Type B pancreatic cell (in vitro differentiated cells): Measurements from ENCODE around the gene GTF2I. TPM values are rescaled to one million over a fixed set of nuclear protein-coding genes. Genes with fewer than 3 reads are reported as not detected.
"Not testable (repeated sequence)": the region's sequence is repeated elsewhere in the genome, so short reads cannot be mapped to it uniquely, and the experiment has no call there.

Source experiments
- DNase-seq: peaks from one replicate; pipeline ENCODE4 v3.0.0; 2021; ENCODE audit warnings: mixed read lengths; ENCODE audit not compliant: unreplicated experiment; ENCODE audit errors: extremely low spot score
- H3K27ac Mint-ChIP-seq: 2 replicates; pipeline ENCODE4 v1.8.0; 2021; ENCODE audit warnings: mild to moderate bottlenecking, mixed read lengths
- H3K27me3 Mint-ChIP-seq: 2 replicates; pipeline ENCODE4 v1.8.0; 2021; ENCODE audit warnings: mixed read lengths
- H3K36me3 Mint-ChIP-seq: 2 replicates; pipeline ENCODE4 v1.8.0; 2021; ENCODE audit warnings: mixed read lengths
- H3K4me1 Mint-ChIP-seq: one replicate; pipeline ENCODE4 v1.8.0; 2021; ENCODE audit warnings: mixed read lengths; ENCODE audit not compliant: unreplicated experiment
- H3K4me3 Mint-ChIP-seq: 2 replicates; pipeline ENCODE4 v1.8.0; 2021; ENCODE audit warnings: mild to moderate bottlenecking, mixed read lengths
- H3K9me3 Mint-ChIP-seq: 2 replicates; pipeline ENCODE4 v1.8.0; 2021; ENCODE audit warnings: mixed read lengths
- CTCF ChIP-seq: fragments of 200-600 bp; sonication (generic); conservative IDR thresholded peaks from 2 replicates; pipeline ENCODE4 v1.5.0; 2021; ENCODE audit warnings: antibody characterized with exemption, mild to moderate bottlenecking
- total RNA-seq: library from RNA; stranded (reverse); gene quantifications from 2 replicates; pipeline ENCODE4 v1.2.1, GENCODE V29; 2021; ENCODE audit warnings: low replicate concordance

Gene GTF2I
- total RNA-seq, 1 donor from 2014 or later, result 335 TPM

- DNase-seq, result no peak
- Mint-ChIP-seq H3K27ac (no peak overlapping the region), H3K4me1 (peaks cover 7% of the 10 kb centered on the region)
Observed at GRCh38 chr7:74633451-74633921, 24.0 kb upstream of the GTF2I start.

DNA sequence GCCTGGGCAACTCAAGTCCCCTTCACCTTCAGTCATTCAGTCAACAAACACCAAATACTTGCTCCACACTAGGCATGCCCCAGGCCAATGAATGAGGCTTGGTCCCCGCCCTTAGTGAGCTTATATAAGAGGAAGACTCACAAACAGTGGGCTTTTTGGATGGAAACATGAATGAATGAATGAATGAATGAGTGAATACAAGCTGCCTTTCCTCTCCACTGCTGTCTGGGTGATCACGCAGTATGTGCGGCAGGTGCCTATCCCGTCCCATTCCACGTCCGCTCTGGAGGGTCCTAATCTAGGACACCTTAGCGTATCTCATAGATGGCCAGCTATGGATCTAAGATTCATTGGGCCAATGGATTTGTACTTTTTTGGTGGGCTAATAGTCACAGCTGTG, 19.8 kb upstream of the GTF2I start:
- Mint-ChIP-seq H3K4me3 (no peak overlapping the region), H3K36me3 (no peaks in the 10 kb centered on the region), H3K9me3 (no peaks in the 10 kb centered on the region), H3K27ac (no peak overlapping the region), H3K4me1 (peaks cover 5% of the 10 kb centered on the region), H3K27me3 (no peaks in the 10 kb centered on the region)
- no peak for DNase-seq
- no peak for TF ChIP-seq CTCF

More at GRCh38 chr7:74633451-74633921, 24.0 kb upstream of the GTF2I start:
- no peaks in the 10 kb centered on the region for H3K36me3 Mint-ChIP-seq
- TF ChIP-seq CTCF, result no peak
- no peaks in the 10 kb centered on the region for H3K9me3 Mint-ChIP-seq
- no peak overlapping the region for H3K4me3 Mint-ChIP-seq
- no peaks in the 10 kb centered on the region for H3K27me3 Mint-ChIP-seq

DNA sequence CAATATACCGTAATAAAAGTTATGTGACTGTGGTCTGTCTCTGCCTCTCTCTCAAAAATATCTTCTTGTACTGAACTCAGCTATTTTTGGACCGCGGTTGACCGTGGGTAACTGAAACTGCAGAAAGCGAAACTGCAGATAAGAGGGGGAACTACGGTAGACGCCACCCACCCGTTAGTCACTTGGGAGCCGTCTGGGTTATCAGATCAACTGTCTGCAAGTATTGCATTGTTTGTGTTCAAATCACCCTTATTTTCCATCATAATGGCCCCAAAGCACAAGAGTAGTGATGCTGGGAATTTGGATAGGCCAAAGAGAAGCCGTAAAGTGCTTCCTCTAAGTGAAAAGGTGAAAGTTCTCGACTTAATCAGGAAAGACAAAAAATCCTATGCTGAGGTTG, 7.5 kb upstream of the GTF2I start:
- DNase-seq, H3K9me3 Mint-ChIP-seq, H3K36me3 Mint-ChIP-seq, H3K27me3 Mint-ChIP-seq: not testable (repeated sequence)
- peak overlapping the region; percentile 73 for H3K27ac Mint-ChIP-seq
- H3K4me3 Mint-ChIP-seq, result peak overlapping the region; percentile 36
- peaks cover 15% of the 10 kb centered on the region for H3K4me1 Mint-ChIP-seq

- H3K4me3 Mint-ChIP-seq, result not testable (repeated sequence)
- peak overlapping the region; percentile 73 for H3K27ac Mint-ChIP-seq
Observed at GRCh38 chr7:74650493-74651132, 6.9 kb upstream of the GTF2I start.

GRCh38 chr7:74651133-74651504, 6.4 kb upstream of the GTF2I start:
- not testable (repeated sequence) for H3K27ac Mint-ChIP-seq, DNase-seq, H3K36me3 Mint-ChIP-seq, H3K4me3 Mint-ChIP-seq, H3K9me3 Mint-ChIP-seq, H3K27me3 Mint-ChIP-seq
- H3K4me1 Mint-ChIP-seq, result peaks cover 25% of the 10 kb centered on the region

More at GRCh38 chr7:74650493-74651132, 6.9 kb upstream of the GTF2I start:
- not testable (repeated sequence) for H3K27me3 Mint-ChIP-seq, H3K9me3 Mint-ChIP-seq, H3K36me3 Mint-ChIP-seq, DNase-seq
- peaks cover 20% of the 10 kb centered on the region for H3K4me1 Mint-ChIP-seq

DNA sequence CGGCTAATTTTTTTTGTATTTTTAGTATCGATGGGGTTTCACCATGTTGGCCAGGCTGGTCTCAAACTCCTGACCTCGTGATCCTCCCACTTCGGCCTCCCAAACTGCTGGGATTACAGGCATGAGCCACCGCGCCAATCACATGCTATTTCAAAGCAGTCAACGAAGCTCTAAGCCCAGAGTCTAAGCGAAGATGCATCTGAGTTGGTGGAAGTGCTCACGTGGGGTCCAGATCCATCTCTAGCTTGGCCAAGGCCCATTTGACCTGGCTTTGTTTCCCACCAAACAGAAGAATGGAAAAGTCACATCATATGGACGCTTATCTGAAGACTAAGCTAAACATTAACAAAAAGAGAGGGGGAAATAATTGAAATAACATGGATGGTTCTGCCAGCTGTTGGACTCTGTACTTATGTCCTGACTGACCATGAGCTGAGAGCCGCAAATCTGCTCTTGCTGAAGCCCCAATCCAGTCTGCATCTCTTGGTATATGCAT, 3.8 kb upstream of the GTF2I start:
- no peaks in the 10 kb centered on the region for H3K9me3 Mint-ChIP-seq
- peak overlapping the region; percentile 29 for H3K4me3 Mint-ChIP-seq
- H3K27me3 Mint-ChIP-seq, result no peaks in the 10 kb centered on the region
- H3K27ac Mint-ChIP-seq, result no peak overlapping the region
- no peak for DNase-seq
- no peaks in the 10 kb centered on the region for H3K36me3 Mint-ChIP-seq
- TF ChIP-seq CTCF, result no peak
- H3K4me1 Mint-ChIP-seq, result peaks cover 26% of the 10 kb centered on the region

DNA sequence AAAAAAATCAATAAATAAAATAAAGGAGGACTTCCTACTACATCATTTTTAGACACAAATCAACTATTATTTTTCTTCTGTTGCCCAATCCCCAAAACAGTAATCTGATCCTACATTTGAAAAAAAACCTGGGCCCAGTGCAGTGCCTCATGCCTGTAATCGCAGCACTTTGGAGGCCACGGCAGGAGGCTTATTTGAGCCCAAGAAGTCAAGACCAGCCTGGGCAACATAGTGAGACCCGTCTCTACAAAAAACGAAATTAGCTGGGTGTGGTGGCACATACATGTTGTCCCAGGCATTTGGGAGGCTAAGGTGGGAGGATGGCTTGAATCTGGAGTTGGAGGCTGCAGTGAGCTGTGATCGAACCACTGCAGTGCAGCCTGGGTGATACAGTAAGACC, 2.7 kb upstream of the GTF2I start:
- peaks cover 2% of the 10 kb centered on the region for H3K36me3 Mint-ChIP-seq
- no peak for TF ChIP-seq CTCF
- no peaks in the 10 kb centered on the region for H3K27me3 Mint-ChIP-seq
- H3K9me3 Mint-ChIP-seq, result no peaks in the 10 kb centered on the region
- H3K4me1 Mint-ChIP-seq, result peaks cover 23% of the 10 kb centered on the region
- H3K27ac Mint-ChIP-seq, result peak overlapping the region; percentile 96
- no peak for DNase-seq
- H3K4me3 Mint-ChIP-seq, result peak overlapping the region; percentile 94
